ENCODE results near the gene SLC35C1.

The SLC35C1 gene

GRCh38 chr11:45772986-45773785, 31.8 kb upstream of the SLC35C1 start:
- H3K9me2 ChIP-seq (replicated peaks; ENCODE audit: control insufficient read depth, low read length): no peaks in the 10 kb centered on the region
- no peaks in the 10 kb centered on the region for H4K20me1 ChIP-seq (ENCODE audit: control insufficient read depth, insufficient read depth, low read depth, low read length)
- H3K36me3 ChIP-seq (ENCODE audit: control insufficient read depth, low read length): no peaks in the 10 kb centered on the region
- no peak overlapping the region for H3K27ac ChIP-seq (ENCODE audit: low read depth, low read length)
- no peaks in the 10 kb centered on the region for H3K79me2 ChIP-seq (ENCODE audit: control insufficient read depth, low read length)
- H3K4me3 ChIP-seq (ENCODE audit: low read length): no peak overlapping the region
- H3K4me1 ChIP-seq (ENCODE audit: control insufficient read depth, low read length): peaks cover 18% of the 10 kb centered on the region
- no peak for TF ChIP-seq CTCF (IDR thresholded peaks at IDR 0.05; ENCODE audit: low read depth, low read length, poor library complexity, severe bottlenecking)
- TF ChIP-seq EZH2phosphoT487 (IDR thresholded peaks at IDR 0.05; ENCODE audit: borderline replicate concordance, low read length): no peak
- no peaks in the 10 kb centered on the region for H3F3A ChIP-seq (ENCODE audit: control insufficient read depth, insufficient read depth)
- H3K4me2 ChIP-seq (ENCODE audit: low read length): no peak overlapping the region
- peaks cover 15% of the 10 kb centered on the region for H3K27me3 ChIP-seq (ENCODE audit: control insufficient read depth, low read length)
- no peaks in the 10 kb centered on the region for H3K9me3 ChIP-seq (ENCODE audit: control insufficient read depth, insufficient read depth, low read length)

- H3K4me1 ChIP-seq (ENCODE audit: control insufficient read depth, low read length): peaks cover 18% of the 10 kb centered on the region
- no peak overlapping the region for H3K4me3 ChIP-seq (ENCODE audit: low read length)
- H3K36me3 ChIP-seq (ENCODE audit: control insufficient read depth, low read length): no peaks in the 10 kb centered on the region
- H3F3A ChIP-seq (ENCODE audit: control insufficient read depth, insufficient read depth): no peaks in the 10 kb centered on the region
- H3K27ac ChIP-seq (ENCODE audit: low read depth, low read length): no peak overlapping the region
- H3K9me3 ChIP-seq (ENCODE audit: control insufficient read depth, insufficient read depth, low read length): no peaks in the 10 kb centered on the region
- no peak for TF ChIP-seq EZH2phosphoT487 (IDR thresholded peaks at IDR 0.05; ENCODE audit: borderline replicate concordance, low read length)
- no peak for TF ChIP-seq CTCF (IDR thresholded peaks at IDR 0.05; ENCODE audit: low read depth, low read length, poor library complexity, severe bottlenecking)
- H3K9me2 ChIP-seq (replicated peaks; ENCODE audit: control insufficient read depth, low read length): no peaks in the 10 kb centered on the region
- H3K27me3 ChIP-seq (ENCODE audit: control insufficient read depth, low read length): peaks cover 15% of the 10 kb centered on the region
- H4K20me1 ChIP-seq (ENCODE audit: control insufficient read depth, insufficient read depth, low read depth, low read length): no peaks in the 10 kb centered on the region
- H3K79me2 ChIP-seq (ENCODE audit: control insufficient read depth, low read length): no peaks in the 10 kb centered on the region
- H3K4me2 ChIP-seq (ENCODE audit: low read length): no peak overlapping the region
These were observed 30.9 kb upstream of the SLC35C1 start for GRCh38 chr11:45773786-45774655.

GRCh38 chr11:45774786-45775185, 30.2 kb upstream of the SLC35C1 start:
- H3K79me2 ChIP-seq (ENCODE audit: control insufficient read depth, low read length): no peaks in the 10 kb centered on the region
- H3K9me3 ChIP-seq (ENCODE audit: control insufficient read depth, insufficient read depth, low read length): no peaks in the 10 kb centered on the region
- H3K4me2 ChIP-seq (ENCODE audit: low read length): no peak overlapping the region
- no peaks in the 10 kb centered on the region for H3K9me2 ChIP-seq (replicated peaks; ENCODE audit: control insufficient read depth, low read length)
- no peaks in the 10 kb centered on the region for H3F3A ChIP-seq (ENCODE audit: control insufficient read depth, insufficient read depth)
- no peaks in the 10 kb centered on the region for H4K20me1 ChIP-seq (ENCODE audit: control insufficient read depth, insufficient read depth, low read depth, low read length)
- peaks cover 18% of the 10 kb centered on the region for H3K4me1 ChIP-seq (ENCODE audit: control insufficient read depth, low read length)
- no peak overlapping the region for H3K4me3 ChIP-seq (ENCODE audit: low read length)
- TF ChIP-seq EZH2phosphoT487 (IDR thresholded peaks at IDR 0.05; ENCODE audit: borderline replicate concordance, low read length): no peak
- peaks cover 9% of the 10 kb centered on the region for H3K27me3 ChIP-seq (ENCODE audit: control insufficient read depth, low read length)
- H3K36me3 ChIP-seq (ENCODE audit: control insufficient read depth, low read length): no peaks in the 10 kb centered on the region
- no peak overlapping the region for H3K27ac ChIP-seq (ENCODE audit: low read depth, low read length)

All from DOHH2 (cell line).